Muscle layer of duodenum (tissue), 2 donors: ENCODE measurements around the gene DUSP28.
A peak's percentile ranks its signal among the peaks of the same experiment; 100 is the strongest.

Source experiments
- H3K27ac ChIP-seq: one replicate; pipeline ENCODE4 v1.7.0; 2013; ENCODE audit warnings: mild to moderate bottlenecking, low read length
- H3K27me3 ChIP-seq: one replicate; pipeline ENCODE4 v1.7.0; 2013; ENCODE audit warnings: low read depth, mild to moderate bottlenecking, control low read depth, low read length
- H3K36me3 ChIP-seq, 2 donors: one replicate each; pipeline ENCODE4 v1.7.0; 2013; ENCODE audit warnings: low read length in 2 of 2, control low read depth in 1 of 2, mild to moderate bottlenecking in 1 of 2; ENCODE audit not compliant: insufficient read depth in 2 of 2, control insufficient read depth in 1 of 2
- H3K4me1 ChIP-seq, 2 donors: one replicate each; pipeline ENCODE4 v1.7.0; 2013; ENCODE audit warnings: low read length in 2 of 2, mild to moderate bottlenecking in 2 of 2, control low read depth in 1 of 2, moderate library complexity in 1 of 2; ENCODE audit not compliant: insufficient read depth in 2 of 2, control insufficient read depth in 1 of 2
- H3K4me3 ChIP-seq, 2 donors: one replicate each; pipeline ENCODE4 v1.7.0; 2013; ENCODE audit warnings: low read length in 2 of 2, low read depth in 1 of 2, mild to moderate bottlenecking in 1 of 2
- H3K9me3 ChIP-seq, 2 donors: one replicate each; pipeline ENCODE4 v1.7.0; 2013; ENCODE audit warnings: low read length in 2 of 2, control low read depth in 1 of 2, mild to moderate bottlenecking in 1 of 2; ENCODE audit not compliant: control insufficient read depth in 1 of 2
- donor health status: healthy.

The DUSP28 gene

DNA sequence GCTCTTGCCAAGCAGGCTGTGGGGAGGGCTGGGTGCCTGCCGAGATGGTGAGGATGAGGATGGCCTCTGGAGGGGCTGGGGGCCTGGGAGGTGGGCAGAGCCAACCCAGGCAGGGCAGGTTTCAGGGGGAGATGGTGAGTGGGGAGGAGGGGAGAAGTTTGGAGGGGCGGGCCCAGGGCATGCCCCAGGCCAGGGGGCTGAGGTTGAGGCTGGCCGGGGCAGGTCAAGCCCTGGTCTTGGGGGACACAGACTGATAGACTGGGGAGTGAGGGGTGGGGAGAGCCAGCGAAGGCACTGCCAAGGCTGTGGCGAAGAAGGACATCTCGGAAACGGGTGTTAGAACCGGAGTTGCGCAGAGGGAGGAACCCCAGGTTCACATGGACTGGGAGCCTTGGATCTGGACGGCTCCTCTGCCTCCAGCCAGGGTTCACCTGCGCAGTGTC is 39.0 kb downstream of the DUSP28 start:
- peaks cover 0 to 43% of the 10 kb centered on the region in 2 donors for H3K36me3 ChIP-seq
- H3K4me1 ChIP-seq: peaks cover 0 to 2% of the 10 kb centered on the region in 2 donors
- no peaks in the 10 kb centered on the region for H3K27me3 ChIP-seq
- H3K4me3 ChIP-seq: no peak overlapping the region
- H3K27ac ChIP-seq: no peak overlapping the region
- H3K9me3 ChIP-seq: no peaks in the 10 kb centered on the region

DNA sequence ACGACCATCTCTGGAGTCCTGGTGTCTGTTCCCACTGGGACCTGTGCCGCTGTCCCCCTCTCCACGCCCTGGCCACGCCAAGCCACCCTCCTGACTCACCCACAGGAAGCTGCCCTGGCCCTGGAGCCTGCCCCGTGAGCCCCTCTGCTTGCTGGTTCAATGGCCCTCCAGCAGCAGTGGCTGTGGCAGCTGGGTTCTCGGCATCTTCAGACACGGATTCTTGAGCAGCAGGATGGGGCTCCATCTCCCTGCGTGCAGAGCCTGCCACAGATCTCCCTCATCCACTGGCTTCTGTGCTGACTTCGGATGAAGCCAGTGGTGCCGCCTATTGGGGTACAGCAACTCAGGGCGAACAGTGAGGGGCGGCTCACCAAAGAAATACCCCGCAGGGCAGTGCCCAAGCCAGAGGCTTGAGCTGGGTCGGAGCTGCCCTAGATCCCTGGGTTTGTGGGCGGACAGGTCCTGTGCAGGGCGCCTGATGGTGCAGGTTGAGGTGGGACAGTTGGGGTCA is 40.3 kb downstream of the DUSP28 start:
- H3K4me3 ChIP-seq: no peak overlapping the region
- H3K36me3 ChIP-seq: peaks cover 0 to 35% of the 10 kb centered on the region in 2 donors
- no peaks in the 10 kb centered on the region for H3K27me3 ChIP-seq
- H3K4me1 ChIP-seq: peaks cover 0 to 5% of the 10 kb centered on the region in 2 donors
- no peak overlapping the region for H3K27ac ChIP-seq
- no peaks in the 10 kb centered on the region for H3K9me3 ChIP-seq

DNA sequence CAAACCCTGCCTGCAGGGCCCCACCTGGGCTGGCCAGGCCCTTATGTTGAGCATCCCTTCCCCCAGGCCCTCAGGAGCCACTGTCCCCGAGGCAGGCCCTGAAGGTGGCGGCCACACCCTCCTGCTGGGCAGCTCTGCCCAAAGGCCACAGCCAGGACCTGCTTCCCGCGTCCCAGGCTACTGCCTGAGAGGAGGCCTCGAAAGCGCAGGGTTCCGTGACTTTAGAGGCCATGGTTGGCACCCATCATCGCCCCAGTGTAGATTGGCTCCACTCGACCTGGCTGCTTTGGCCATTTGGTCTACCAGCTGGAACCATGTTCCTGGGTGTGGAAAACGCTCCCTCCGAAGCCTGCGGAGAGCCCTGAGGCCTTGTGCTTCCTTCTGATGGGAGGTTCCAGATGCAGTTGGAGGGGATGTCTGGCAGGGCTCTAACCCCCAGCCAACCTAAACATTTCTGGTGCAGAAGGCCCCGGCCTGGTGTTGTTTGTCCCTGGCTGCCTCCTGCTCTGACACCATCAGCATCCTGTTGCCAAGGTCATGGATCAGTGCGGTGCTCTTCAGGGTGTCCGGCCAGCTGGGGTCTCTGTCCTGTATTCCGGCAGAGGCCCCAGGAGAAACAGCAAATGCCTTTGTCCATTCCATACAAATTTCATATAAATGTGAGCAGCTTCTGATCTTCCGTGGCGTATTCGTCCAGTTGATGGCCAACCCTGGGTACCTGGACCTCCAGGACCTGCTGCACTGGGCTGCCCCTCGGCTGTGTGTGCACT is 41.1 kb downstream of the DUSP28 start:
- Histone ChIP-seq H3K27me3 (no peaks in the 10 kb centered on the region), H3K4me1 (peaks cover 0 to 5% of the 10 kb centered on the region in 2 donors), H3K9me3 (no peaks in the 10 kb centered on the region), H3K4me3 (no peak overlapping the region), H3K36me3 (peaks cover 0 to 30% of the 10 kb centered on the region in 2 donors), H3K27ac (no peak overlapping the region)

DNA sequence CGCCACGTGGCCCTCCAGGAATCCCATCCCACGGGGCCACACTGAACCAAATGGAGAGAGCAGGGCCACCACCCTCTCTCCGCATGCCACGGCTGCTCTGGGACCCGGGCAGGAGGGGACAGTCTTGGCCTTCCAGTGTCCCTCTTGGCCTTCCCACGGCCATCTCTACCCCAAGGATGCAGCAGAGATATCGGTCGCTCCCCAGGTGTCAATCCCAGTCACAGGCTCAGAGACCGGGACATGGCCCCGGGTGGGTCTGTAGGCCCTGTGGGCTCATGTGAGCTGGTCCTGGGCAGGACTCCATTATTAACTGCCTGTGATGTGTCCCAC is 41.6 kb downstream of the DUSP28 start:
- Histone ChIP-seq H3K4me3 (no peak overlapping the region), H3K27me3 (no peaks in the 10 kb centered on the region), H3K36me3 (peaks cover 0 to 24% of the 10 kb centered on the region in 2 donors), H3K27ac (no peak overlapping the region), H3K9me3 (no peaks in the 10 kb centered on the region), H3K4me1 (peaks cover 0 to 5% of the 10 kb centered on the region in 2 donors)

DNA sequence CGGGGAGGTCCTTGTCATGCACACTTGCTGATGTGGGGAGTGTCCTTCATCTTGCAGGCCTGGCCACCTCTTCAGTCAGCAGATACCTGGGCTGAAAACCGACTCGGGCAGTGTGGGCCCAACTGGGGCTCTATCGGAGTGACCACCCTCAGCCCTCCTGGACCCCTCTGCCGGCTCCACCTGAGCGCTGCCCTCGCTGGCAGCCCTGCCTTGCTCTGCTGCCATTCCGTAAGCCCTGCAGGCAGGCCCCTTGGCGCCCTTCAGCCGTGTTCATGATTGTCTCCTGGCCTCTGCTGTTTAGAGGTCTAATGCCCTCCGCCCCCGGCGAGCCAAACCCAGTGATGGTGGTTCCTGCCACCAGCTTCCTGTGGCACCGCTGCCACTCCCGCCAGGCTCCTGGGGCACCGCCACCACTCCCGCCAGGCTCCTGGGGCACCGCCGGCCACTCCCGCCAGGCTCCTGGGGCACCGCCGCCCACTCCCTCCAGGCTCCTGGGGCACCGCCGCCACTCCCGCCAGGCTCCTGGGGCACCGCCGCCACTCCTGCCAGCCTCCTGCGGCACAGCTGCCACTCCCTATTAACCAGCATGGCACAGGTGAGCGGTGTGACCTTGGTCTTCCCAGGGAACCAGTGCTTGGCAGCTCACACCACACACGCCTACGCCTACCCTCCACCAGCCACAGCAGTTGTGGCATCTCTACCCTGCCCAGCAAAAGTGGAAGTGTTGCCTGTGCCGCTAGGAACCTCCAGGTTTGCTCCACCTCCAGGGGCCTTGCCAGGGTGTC is 42.3 kb downstream of the DUSP28 start:
- Histone ChIP-seq H3K27ac (no peak overlapping the region), H3K27me3 (no peaks in the 10 kb centered on the region), H3K4me3 (no peak overlapping the region), H3K9me3 (no peaks in the 10 kb centered on the region), H3K36me3 (peaks cover 0 to 23% of the 10 kb centered on the region in 2 donors), H3K4me1 (peaks cover 0 to 5% of the 10 kb centered on the region in 2 donors)

DNA sequence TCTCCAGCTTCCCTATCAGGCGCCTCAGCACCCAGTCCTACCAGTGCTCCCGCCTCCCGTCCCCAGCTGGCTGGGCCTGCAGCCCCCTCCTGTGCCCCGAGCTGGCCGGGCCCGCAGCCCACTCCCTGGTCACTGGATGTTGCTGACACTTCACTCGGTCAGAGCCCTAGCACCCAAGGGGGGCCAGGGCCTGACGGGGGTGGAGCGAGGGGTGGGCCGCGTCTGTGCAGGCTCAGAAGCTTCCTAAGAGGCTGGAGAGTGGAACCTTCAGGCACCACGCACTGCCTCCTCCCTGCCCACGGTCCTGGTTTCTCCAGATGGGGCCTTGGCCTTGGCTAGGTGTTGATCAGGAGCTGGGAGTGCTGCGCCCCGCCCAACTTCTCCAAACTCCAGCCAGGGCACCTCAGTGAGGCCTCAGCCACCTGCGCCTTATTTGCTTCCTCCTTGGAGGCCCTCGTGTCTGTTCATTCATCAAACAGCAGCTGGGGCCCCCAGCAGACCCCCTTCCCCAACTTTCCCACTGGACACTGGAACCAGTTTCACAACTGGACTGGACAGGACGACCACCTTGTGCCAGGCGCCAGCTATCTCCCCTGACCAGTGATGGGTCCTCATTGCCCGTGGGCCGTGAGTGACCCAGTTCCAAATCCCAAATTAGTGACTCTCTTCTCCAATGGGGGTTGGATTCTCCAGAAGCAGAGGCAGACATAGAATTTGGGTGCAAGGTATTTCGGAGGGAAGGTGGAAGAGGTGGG is 43.1 kb downstream of the DUSP28 start:
- H3K36me3 ChIP-seq: peaks cover 0 to 19% of the 10 kb centered on the region in 2 donors
- no peak overlapping the region for H3K4me3 ChIP-seq
- H3K4me1 ChIP-seq: peaks cover 0 to 5% of the 10 kb centered on the region in 2 donors
- H3K27ac ChIP-seq: no peak overlapping the region
- H3K9me3 ChIP-seq: no peaks in the 10 kb centered on the region
- H3K27me3 ChIP-seq: no peaks in the 10 kb centered on the region

DNA sequence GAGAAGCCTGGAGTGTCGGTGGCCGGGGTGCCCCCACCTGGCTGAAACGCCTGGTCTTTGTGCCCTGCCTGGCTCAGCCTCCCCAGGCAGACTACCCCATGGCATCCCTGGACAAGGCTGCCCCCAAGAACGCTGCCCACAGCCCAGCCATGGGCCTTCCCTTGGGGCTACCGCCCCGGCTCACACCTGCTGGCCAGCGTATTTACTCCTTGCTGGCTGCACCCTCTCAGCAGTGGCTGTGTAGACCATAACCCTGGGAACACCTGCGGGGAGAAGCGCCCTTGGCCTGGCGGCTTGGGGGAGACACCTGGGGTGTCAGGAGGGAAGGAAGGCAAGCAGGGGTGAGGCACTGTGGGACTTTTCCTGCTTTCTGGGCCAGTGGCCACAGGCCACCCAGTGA is 43.7 kb downstream of the DUSP28 start:
- Histone ChIP-seq H3K9me3 (no peaks in the 10 kb centered on the region), H3K4me3 (no peak overlapping the region), H3K27me3 (no peaks in the 10 kb centered on the region), H3K36me3 (peaks cover 0 to 13% of the 10 kb centered on the region in 2 donors), H3K27ac (no peak overlapping the region), H3K4me1 (peaks cover 0 to 5% of the 10 kb centered on the region in 2 donors)

DNA sequence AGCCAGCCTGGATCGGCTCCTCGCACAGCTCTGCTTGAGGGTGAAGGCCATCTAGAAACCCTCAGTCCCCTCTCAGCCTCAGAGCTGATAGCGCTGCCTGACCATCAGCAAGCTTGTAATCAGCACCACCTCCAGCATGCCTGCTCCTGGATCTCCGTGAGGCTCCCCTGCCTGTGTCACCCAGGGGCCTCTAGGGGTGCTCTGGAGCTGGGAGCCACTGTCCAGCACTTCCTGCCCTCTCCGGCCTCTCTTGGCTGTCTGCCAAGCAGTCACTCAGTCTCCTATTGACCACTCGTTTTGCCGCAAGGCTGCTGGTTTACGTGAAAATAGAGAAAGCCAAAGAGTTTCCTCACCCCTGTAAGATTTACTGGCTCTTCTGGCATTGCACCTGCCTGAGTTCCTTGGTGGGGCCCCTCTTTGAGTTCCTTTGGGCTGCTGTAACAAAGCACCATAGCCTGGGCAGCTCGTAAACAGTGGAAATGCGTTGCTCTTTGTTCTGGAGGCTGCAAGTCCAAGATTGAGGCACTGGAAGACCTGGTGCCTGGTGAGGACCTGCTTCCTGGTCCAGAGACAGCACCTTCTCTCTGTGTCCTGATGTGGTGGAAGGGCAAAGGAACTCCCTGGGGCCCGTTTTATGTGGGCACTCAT is 44.3 kb downstream of the DUSP28 start:
- H3K36me3 ChIP-seq: peaks cover 0 to 7% of the 10 kb centered on the region in 2 donors
- peak overlapping the region in 1 of 2 donors; percentile 16 for H3K4me3 ChIP-seq
- peak overlapping the region; percentile 67 for H3K27ac ChIP-seq
- no peaks in the 10 kb centered on the region for H3K9me3 ChIP-seq
- H3K27me3 ChIP-seq: no peaks in the 10 kb centered on the region
- H3K4me1 ChIP-seq: peaks cover 0 to 5% of the 10 kb centered on the region in 2 donors

DNA sequence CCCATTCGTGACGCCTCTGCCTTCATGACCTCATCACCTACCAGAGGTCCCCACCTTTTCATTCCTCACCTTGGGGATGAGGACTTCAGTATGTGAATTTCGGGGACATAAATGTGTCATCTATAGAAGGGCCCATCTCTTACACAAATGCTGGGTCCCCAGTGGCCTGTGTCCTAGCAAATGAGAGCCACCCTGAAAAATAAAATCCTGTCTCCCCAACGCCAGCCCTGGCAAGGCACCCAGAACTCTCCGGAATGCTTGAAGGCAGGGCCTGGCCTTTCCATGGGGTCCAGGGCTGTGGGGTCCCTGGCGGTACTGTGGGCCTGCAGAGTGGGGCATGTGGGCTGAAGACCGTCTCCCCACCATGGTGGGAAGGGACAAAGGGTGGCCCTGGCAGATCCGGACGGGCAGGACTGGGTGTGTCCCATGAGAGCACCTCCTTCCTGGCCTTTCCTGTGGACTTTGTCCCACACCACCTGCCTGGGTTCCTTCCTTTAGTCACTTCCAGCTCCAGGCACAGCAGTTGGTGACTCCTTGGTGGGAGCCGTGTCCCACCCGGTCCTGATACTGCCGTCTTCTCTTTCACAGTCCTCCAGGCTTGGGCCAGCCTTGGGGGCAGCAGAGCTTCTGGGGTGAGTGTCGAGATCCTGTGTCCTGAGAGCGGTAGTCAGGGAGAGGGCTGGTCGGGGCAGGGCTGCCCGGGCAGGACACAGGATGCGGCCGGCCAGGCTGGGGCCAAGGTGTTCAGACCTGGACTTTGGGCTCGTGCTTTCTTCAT is 45.0 kb downstream of the DUSP28 start:
- H3K27ac ChIP-seq: peak overlapping the region; percentile 67

More for the DNA sequence above, 45.0 kb downstream of the DUSP28 start:
- Histone ChIP-seq H3K4me1 (peaks cover 0 to 5% of the 10 kb centered on the region in 2 donors), H3K9me3 (no peaks in the 10 kb centered on the region), H3K27me3 (no peaks in the 10 kb centered on the region), H3K36me3 (peaks cover 0 to 6% of the 10 kb centered on the region in 2 donors), H3K4me3 (peak overlapping the region in 1 of 2 donors; percentile 55)
